T-helper 22 cell (primary cell): ENCODE data around the gene FAM216B.
"Not testable (repeated sequence)": the region's sequence is repeated elsewhere in the genome, so short reads cannot be mapped to it uniquely, and the experiment has no call there.

Experiments used
- DNase-seq: peaks from one replicate; pipeline ENCODE4 v3.0.0-alpha.2; 2020; ENCODE audit warnings: low read depth

Gene FAM216B

DNA sequence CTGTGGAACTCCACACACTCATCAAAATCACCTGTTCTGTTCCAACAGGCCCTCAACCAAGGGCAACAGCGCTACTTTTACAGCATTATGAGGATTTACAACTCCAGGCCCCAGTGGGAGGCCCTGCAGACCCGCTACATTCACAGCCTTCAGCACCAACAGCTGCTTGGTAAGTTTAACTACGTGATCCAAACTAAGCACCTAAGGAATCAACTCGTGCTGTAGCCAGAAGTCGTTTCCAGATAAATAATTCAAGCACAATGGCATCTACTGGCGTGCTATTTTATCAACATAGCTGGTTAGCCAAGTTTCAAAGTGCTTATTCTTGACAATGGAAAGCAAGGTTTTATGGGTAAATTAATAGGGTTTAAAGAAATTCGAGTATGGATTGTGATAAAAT, 5.3 kb downstream of the FAM216B start:
- DNase-seq = no peak

DNA sequence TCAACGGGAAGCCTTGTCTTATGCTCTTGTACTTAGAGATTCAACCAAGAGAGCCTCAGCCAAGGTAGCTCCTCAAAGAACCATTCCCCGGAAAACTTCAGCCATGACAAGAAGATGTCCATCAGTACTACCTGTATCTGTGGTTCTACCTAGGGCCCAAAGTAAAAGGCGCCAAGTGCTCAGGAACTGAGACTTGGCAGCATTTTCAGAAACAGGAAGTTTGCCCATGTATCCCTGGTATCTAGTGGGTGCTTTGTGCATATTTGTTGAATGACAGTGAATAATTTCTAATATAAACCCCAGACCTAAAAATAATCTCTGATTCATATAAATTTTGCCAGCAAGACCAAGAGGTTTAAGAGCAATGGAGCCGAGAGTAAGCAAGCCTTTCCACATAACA, 7.2 kb downstream of the FAM216B start:
- DNase-seq = no peak

- DNase-seq = no peak
These were observed 10.8 kb downstream of the FAM216B start for GRCh38 chr13:42792154-42792553.

DNA sequence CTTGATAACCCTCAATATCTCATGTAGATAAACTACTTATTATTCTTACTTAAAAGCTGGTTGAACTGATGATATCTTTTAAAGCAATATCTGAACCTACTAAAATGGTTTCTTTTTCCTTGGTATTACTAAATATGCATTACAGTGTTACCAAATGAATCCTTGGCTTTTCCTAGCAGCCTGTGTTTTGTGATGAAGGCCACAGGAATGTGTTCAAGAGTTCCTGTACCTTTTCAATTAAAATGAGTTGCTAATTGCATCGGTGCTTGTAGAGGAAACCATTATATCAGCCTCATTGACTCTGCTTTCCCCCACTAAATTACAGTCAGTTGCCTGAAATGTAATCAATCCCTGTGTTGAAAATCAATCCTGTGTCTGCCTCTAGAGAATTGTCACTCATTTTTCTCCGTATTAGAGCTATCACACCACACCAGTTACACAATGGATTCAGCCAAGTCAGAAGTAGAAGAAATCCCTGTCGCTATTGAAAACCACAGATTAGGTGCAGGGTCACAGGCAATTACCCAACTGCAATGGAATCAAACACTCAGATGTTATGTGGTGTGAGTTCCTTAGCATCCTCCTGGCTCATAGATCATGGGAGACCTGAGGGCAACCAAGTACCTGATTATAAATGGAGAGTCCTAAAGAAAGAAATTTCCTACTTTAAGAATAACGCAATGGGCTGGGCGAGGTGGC, 13.3 kb downstream of the FAM216B start:
- no peak for DNase-seq

- DNase-seq = no peak
These were observed 14.3 kb downstream of the FAM216B start for GRCh38 chr13:42795666-42796065.

DNA sequence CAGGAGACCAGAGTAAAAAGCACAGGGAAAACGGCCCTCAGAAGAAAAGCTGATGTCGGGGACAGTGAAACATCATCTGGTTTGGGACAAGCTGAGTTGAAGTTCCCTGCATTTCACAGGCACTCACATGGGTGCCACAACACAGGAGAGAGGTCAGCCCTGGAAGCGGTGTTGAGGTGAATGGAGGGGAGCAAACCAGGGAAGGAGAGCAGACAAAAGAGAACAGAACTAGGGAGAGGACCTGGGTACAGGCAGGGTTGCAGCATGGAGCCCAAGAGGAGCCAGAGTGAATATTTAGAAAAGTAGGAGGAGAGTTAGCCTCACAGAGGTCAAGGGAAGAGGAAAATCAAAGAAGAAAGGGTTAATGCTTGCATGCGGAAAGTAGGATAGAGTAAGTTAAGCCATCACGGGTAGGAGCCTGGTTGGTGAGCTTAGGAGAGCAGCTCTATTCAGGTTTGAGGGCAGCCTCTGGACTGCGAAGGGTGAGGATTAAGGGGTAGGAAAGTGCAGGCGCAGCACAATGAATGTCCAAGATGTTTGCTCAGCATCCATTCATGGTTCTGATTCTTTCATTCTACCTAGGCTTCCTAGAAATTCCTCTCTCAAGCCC, 15.5 kb downstream of the FAM216B start:
- DNase-seq = no peak

GRCh38 chr13:42798118-42798517, 16.7 kb downstream of the FAM216B start:
- no peak for DNase-seq

DNA sequence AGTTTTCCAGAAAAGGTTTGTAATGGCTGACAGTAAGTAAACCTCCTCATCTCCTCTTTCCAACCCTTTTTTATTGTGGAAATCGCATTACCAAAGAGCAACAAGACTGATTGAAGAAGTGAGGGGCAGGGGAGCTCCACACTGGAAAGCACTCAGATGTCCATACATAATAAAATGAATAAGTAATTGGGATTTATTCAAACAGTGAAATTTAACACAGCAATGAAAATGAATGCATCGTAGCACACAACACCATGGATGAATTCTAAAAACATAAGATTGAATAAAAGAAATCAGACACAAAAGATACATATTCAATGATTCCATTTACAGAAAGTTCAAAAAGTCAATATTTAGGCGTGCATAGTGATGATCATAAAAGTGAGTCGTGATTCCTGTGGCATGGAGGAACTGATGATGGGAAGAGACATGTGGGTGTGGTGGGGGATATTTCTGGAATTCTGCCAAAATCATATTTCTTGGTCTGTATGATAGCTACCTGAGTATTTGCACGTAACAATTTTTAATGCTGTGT, 18.8 kb downstream of the FAM216B start:
- no peak for DNase-seq

- DNase-seq = no peak
These were observed 22.3 kb downstream of the FAM216B start for GRCh38 chr13:42803563-42804204.

GRCh38 chr13:42804244-42804874, 23.0 kb downstream of the FAM216B start:
- DNase-seq = no peak

DNA sequence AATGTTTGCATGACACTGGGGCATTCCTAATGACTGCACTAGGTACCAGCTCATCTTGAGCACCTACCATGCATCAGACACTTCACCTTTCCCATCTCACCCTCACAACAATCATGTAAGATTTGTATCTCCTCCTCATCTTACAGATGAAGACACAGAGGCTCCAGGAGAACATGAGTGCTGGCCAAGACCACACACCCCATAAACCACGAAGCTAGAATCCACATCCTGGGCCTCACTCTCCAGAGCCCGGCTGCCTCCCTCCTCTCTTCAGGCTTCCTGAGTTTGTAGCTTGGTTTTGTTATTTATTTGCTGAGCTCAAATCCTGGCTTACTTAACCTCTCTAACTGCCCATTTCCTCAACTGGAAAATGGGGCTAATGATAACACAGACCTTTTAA, 25.9 kb downstream of the FAM216B start:
- no peak for DNase-seq

DNA sequence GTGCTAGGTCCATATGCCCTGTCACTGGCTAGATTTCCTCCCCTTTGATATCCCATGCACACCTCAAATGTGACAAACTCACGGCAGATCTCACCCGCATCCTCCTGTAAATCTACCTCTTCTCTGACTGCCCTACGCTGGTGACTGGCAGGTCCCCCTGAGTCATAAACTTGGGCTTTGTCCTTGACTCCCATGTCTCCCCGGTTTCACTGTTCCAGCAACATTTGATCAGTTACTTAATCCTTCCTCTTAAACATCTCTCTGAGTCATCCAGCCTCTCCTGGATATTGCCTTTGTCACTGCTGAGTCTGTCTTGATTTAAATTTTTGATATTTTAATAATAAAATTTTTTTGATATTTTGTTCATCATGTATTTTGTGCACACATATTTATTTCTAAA, 26.5 kb downstream of the FAM216B start:
- DNase-seq = no peak

DNA sequence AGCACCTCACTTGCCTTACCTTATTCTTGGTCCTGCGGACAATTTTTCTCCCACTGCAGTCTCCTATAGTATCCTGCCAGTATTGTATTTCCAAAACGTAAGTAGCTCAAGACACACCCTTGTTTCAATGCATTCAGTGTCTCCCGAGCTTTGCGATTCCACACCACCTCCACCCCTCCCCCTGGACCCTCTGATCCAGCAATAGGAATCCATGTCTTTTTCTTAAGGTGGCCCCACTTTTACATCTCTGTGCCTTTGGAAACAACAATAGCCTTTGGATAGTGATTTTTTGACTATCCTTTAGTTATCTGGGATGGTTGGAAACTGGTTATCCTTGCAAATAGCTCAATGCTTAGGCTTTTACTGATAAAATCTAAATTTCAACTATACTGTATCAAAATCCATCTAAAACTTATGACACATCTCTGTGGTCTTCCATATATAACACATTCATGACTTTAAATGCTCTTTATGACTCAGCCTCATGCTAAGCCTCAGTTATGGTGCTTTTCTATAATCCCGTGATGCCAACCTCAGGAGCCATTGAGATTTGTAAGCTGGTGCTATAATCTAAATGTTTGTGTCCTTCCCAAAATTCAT, 27.1 kb downstream of the FAM216B start:
- no peak for DNase-seq

GRCh38 chr13:42812316-42812715, 30.9 kb downstream of the FAM216B start:
- no peak for DNase-seq

GRCh38 chr13:42814868-42815267, 33.5 kb downstream of the FAM216B start:
- no peak for DNase-seq

- DNase-seq = no peak
These were observed 34.3 kb downstream of the FAM216B start for GRCh38 chr13:42815681-42816080.

DNA sequence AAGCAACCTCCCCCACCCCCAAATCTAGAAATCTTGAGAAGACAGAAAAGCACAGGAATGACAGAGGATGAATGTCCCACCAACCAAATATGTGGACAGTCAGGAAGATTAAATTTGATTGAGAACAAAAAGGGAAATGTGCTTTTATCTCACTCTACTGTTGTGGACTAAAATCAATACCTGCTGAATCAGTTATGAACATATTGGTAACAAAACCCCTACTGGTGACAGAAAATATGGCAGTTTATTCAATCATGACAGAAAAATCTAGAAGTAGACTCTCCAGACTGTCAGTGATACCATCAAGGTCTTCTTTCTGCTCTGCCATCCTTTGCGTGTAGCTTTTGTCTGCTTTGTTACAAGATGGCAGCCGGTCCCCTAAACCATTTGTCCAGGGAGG, 35.2 kb downstream of the FAM216B start:
- no peak for DNase-seq

DNA sequence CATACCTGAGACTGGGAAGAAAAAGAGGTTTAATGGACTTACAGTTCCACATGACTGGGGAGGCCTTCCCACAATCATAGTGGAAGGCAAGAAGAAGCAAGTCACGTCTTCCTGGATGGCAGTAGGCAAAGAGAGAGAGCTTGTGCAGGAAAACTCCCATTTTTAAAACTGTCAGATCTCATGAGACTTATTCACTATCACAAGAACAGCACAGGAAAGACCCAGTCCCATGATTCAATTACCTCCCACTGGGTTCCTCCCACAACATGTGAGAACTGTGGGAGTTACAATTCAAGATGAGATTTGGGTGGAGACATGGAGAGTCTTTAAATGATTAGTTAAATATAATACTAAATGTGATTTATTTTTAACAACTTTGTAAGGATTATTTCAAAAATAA, 38.3 kb downstream of the FAM216B start:
- not testable (repeated sequence) for DNase-seq

DNA sequence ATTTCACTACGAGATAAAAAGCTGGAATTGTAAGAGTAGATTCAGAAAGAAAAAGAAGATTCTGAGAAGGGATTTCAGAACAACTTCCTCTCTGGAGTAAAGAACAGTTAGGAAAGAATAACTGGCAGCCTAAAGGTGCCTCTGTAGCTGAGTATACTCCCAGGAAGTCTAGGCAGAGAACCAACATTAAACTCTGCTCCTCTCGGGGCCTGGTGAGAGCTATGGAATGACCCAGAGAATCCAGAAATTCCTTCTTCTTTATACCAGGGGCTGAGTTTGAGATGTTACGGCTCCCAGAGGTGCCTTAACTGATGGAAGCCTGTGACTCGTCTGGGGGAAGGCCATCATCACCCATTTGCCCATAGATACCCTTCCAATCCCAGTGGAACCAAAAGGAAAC, 39.1 kb downstream of the FAM216B start:
- no peak for DNase-seq

- no peak for DNase-seq
These were observed 40.1 kb downstream of the FAM216B start for GRCh38 chr13:42821437-42821836.

DNA sequence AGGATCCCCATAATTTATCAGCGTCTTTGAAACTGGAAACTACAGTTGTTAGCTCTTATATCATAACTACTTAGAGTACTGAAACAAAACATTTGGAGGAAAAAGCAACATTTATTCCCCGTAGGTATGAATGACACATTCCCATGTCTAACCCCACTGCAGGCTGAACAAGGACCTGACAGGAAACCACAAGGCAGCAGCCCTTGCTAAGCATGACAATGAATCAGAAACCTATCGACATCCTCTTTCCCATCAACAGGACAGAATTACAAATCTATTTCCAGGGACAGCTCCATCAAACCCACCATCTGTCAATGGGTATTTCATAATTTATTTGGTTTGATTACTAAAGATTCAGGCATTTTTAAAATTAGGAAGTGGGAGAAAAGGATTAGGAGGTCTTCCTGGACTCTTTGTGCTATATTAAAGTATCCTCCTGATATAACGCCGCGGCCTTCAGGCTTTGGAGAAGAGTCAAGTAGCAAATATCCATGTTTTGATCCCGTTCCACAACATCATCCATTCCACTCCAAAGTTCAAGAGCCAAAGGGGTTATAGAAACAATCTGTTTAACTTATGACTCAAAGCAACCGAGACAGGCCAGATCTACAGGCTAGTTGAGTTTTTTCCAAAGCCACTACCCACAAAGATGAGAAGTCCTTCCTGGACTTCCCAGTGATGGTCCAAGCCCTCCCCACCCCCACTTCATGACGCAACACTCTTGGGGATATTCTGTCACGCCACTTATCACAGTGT, 51.1 kb downstream of the FAM216B start:
- DNase-seq = no peak

DNA sequence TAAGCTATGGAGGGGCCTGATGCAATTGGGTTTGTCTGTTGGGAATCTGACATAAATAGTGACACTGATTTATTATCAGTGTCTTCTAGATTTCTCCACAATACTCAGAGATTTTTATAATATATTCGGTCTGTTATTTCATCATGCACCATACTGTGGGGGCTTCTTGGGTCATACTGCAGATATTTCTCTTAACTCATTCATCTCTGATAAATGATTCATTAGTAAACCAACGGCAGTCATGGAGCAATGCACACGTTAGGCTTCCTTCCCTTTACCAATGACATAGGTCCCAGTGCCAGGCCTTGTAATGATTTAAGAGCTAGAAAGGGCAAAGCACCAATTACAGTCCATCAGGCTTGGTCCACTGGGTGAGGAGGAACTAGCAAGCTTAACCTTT, 53.6 kb downstream of the FAM216B start:
- no peak for DNase-seq
